NCI-H345 treated with DMSO at 0.1 percent for 48 hours (cell line): ENCODE data around the gene FBLN2.

Experiments used
- DNase-seq: peaks from one replicate; lab custom pipeline; 2025; ENCODE audit not compliant: unreplicated experiment; lab: John Stamatoyannopoulos, UW

Gene FBLN2

GRCh38 chr3:13620281-13620680, 71.4 kb downstream of the FBLN2 start:
- no peak for DNase-seq

DNA sequence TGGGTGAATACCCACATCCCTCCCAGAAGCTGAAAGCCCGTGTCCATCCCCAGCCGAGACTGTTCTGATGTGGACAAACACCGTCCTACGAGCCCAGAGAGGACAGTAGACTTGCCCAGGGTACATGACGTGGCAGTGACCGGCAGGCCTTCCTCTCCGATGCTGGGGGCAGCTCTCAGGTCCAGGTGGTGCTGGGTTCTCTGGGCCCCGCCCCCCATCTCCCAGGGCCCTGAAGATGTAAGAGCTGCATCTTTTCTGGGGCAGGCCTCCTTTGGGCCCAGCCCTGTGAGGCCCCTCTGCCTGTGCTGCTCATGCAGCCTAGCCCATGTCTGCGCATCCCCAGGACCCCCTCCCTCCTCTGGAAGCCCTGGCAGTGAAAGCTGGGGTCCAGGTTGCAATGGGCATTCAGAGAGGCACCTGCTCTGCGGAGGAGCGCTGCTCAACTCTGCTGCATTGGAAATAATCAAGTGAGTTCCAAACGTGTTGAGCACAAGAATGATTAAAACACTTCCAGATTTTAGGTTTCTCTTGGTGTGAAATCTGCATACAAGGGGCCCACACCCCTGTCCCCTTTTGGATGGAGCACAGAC, 71.9 kb downstream of the FBLN2 start:
- no peak for DNase-seq

GRCh38 chr3:13621381-13622221, 72.7 kb downstream of the FBLN2 start:
- DNase-seq: no peak

DNA sequence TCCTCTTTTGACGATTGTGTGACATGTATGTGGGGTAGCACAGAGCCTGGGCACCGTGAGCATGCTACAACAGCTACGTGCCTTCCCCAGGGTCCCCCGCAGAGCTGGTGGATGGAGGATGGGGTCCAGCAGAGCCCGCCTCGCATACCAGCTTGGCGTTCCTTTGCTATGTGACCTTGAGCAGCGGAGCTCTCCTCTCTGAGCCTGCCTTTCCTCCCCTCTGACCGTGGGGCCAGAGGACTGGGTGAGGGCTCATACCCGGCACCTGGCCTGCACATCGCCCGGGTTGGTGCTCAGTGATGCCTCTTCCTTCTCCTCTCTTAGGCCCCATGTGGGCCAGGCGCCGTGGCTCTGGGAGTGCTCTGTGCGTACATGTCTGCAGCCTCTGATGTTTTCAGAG, 73.4 kb downstream of the FBLN2 start:
- no peak for DNase-seq

GRCh38 chr3:13623101-13623654, 74.3 kb downstream of the FBLN2 start:
- DNase-seq: no peak

- DNase-seq: no peak
Observed at GRCh38 chr3:13624021-13624420, 75.1 kb downstream of the FBLN2 start.

- DNase-seq: no peak
Observed at GRCh38 chr3:13624671-13625125, 75.8 kb downstream of the FBLN2 start.

DNA sequence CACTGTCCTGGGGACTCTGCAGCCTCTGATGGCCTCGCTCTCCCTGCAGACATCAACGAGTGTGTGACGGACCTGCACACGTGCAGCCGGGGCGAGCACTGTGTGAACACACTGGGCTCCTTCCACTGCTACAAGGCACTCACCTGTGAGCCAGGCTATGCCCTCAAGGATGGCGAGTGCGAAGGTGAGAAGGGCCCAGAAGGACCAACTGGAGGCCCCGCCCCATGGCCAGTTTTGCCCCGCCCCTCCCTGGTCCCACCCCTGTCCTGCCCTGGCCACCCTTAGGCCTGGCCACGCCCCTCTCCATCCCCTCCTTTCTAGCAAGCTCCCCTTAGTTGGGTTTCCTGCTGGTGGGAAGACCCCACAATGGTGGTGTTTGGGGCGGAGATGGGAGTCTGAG, 77.5 kb downstream of the FBLN2 start:
- no peak for DNase-seq

- DNase-seq: no peak
Observed at GRCh38 chr3:13626915-13627460, 78.1 kb downstream of the FBLN2 start.

DNA sequence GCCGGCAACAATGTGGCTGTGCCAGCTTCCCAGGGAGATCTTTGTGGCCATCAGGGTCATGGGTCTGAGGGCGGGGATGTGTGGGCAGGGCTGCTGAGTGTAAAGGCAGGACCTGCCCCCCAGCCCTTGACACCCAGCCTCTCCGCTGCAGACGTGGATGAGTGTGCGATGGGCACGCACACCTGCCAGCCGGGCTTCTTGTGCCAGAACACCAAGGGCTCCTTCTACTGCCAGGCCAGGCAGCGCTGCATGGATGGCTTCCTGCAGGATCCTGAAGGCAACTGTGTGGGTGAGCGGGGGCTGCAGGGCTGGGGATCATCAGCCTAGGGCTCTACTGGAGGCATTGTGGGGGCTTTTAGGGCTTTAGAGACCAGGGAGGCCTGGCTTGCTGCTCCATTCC, 78.8 kb downstream of the FBLN2 start:
- DNase-seq: no peak

DNA sequence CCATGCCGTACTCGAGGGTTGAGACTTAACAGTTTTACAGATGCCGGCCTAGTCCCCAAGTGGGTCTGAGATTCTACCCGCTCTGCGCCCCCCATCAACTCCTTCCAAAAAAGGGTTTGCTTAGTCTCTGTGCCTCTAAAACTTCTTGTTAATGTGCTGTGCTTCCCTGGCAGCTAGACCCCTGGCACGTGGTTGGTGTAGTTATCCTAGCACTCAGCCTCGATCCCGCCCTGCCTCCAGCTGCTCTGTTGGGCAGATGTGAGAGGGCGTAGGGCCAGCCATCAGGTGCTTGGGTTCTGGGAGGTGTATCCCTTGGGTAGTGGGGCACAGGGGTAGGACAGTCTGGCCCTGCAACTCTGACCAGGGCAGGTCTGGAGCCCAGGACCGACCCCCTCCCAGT, 79.5 kb downstream of the FBLN2 start:
- DNase-seq: no peak

GRCh38 chr3:13628841-13629551, 80.1 kb downstream of the FBLN2 start:
- DNase-seq: no peak

DNA sequence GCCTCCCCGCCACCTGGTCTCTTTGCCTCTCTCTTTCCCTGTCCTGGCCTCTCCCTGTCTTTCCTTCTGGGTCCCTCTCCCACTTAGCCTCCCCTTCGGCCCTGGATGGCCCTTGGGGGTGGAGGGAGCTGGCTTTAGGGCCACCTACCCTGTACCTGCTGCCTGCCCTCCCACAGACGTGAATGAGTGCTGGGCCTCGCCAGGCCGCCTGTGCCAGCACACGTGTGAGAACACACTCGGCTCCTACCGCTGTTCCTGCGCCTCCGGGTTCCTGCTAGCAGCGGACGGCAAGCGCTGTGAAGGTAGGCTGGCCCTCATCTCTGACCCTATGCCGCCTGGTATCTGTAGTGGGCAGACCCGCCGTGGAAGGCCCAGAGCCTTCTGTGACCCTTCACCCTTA, 80.7 kb downstream of the FBLN2 start:
- no peak for DNase-seq

GRCh38 chr3:13631256-13631655, 82.3 kb downstream of the FBLN2 start:
- DNase-seq: no peak

DNA sequence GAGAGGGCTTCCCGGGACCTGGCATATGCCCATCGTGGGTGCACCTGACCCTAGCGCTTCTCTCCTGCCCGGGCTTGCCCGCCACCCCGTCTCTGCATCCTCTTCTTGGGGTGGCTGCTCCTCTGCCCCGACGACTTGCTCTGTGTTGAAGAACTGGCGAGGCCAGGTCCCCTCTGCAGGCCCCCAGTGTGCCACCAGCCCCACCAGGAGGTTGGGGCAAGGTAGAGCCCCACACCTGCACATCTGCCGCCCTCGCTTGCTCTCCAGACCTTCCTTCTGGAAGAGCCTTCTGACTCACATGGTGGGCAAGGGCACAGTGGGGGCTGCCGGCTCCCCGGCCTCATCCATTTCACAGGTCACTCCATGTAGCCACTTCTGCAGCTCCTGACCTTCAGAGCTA, 84.3 kb downstream of the FBLN2 start:
- no peak for DNase-seq

DNA sequence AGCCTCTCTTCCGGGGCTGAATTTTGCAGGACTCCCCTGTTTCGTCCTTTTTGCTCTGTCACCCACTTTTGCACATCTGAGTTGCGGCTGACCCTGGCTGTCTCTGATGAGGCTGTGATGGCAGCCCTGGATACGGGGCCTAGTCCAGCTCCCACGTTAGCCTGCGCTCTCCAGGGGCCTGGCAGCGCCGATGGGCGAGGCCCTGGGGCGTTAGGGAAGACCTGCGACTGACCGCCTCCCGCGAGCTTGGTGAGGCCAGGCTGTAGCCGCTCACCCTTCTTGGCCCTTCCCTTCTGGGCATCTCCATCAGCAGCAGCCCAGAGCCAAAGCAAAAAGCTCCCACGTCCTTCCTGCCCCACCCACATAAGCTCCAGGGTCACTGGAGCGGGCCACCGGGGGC, 85.2 kb downstream of the FBLN2 start:
- no peak for DNase-seq

DNA sequence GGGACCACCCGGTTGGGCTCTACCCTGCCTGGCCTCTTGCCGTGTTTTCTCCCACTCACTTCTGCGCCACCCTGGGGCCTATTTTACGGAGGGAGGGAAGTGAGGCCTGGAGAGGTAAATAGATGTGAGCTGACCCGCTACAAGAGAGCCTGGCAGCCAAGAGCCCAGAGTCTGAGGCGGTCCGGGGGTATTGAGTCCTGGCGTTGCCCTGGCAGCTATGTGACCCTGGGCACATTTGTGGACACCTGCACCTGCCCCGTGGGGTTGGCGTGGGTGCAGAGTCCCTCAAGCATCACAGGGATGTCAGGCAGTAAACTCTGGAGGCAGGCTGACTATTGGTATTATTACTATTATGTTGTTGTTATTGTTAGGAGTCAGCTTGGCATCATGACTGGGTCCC, 85.7 kb downstream of the FBLN2 start:
- no peak for DNase-seq

DNA sequence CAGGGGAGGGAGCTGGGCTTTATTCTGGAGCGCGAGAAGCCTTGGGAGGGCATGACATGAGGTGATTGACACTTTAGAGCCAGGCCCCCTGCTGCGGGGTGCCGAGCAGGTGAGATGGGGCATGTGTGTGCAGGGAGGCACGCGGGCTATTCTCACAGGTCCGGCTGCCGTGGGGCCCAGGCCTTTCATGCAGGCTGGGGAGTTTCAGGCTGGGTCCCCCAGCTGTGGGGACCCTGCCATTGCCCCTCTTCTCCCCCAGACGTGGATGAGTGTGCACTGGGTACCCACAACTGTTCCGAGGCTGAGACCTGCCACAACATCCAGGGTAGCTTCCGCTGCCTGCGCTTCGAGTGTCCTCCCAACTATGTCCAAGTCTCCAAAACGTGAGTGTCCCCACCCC, 87.3 kb downstream of the FBLN2 start:
- DNase-seq: no peak

DNA sequence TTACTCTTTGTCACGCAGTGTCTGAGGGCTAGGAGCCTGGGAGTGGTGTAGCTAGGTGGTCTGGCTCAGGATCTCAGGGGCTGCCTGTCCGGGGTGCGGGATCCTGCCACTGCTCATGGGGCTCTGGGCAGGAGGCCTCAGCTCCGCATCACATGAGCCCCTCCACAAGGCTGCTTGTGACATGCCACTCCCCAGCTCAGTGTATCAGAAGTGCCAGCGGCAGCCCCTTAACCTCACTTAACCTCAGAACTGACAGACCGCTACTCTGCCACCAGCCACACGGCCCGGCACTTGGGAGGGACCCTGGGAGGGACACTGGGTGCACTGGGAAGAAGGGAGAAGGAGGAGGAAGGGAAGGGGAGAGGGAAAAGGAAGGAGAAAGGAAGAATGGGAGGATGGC, 87.9 kb downstream of the FBLN2 start:
- DNase-seq: no peak

DNA sequence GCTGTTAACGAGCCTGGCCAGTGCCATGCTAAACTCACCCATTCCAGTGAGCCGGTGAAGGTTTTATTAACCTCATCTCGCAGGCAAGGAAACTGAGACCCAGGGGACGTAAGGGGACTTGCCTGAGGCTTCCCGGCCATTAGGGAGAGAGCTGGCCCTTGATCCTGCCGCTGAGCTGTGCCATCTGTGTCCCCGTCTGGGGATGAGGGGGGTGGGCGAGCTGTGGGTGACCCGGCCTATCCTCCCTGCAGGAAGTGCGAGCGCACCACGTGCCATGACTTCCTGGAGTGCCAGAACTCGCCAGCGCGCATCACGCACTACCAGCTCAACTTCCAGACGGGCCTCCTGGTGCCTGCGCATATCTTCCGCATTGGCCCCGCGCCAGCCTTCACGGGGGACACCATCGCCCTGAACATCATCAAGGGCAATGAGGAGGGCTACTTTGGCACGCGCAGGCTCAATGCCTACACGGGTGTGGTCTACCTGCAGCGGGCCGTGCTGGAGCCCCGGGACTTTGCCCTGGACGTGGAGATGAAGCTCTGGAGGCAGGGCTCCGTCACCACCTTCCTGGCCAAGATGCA, 88.5 kb downstream of the FBLN2 start:
- no peak for DNase-seq

DNA sequence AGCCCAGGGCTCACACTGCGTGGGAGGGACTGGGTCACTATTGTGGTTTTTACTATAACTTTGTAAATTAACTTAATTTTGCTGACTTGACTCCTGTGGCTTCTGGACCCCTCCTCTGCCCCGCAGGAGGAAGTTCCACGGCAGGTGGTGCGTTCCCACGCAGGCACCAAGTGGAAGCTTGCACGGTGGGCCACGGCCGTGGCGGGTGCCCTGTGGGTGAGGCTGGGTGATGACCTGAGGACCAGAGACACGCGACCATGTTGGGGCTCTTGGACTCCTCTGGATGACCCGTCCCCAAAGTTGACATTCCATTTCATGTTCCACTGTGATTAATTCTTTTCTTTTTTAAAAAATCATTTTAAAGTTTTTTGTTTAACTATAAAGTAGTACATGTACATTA, 89.0 kb downstream of the FBLN2 start:
- DNase-seq: no peak
